ENCODE data around the gene SSR1. TPM values are rescaled to one million over a fixed set of nuclear protein-coding genes. Genes with fewer than 3 reads are reported as not detected.

The SSR1 gene
- total RNA-seq, 1 donor from 2014 or later = 96.6 TPM

- no peaks in the 10 kb centered on the region for H3K9me3 Mint-ChIP-seq
- no peak overlapping the region for H2AFZ ChIP-seq (replicated peaks)
Observed at GRCh38 chr6:7230327-7230691, 82.7 kb downstream of the SSR1 start.

DNA sequence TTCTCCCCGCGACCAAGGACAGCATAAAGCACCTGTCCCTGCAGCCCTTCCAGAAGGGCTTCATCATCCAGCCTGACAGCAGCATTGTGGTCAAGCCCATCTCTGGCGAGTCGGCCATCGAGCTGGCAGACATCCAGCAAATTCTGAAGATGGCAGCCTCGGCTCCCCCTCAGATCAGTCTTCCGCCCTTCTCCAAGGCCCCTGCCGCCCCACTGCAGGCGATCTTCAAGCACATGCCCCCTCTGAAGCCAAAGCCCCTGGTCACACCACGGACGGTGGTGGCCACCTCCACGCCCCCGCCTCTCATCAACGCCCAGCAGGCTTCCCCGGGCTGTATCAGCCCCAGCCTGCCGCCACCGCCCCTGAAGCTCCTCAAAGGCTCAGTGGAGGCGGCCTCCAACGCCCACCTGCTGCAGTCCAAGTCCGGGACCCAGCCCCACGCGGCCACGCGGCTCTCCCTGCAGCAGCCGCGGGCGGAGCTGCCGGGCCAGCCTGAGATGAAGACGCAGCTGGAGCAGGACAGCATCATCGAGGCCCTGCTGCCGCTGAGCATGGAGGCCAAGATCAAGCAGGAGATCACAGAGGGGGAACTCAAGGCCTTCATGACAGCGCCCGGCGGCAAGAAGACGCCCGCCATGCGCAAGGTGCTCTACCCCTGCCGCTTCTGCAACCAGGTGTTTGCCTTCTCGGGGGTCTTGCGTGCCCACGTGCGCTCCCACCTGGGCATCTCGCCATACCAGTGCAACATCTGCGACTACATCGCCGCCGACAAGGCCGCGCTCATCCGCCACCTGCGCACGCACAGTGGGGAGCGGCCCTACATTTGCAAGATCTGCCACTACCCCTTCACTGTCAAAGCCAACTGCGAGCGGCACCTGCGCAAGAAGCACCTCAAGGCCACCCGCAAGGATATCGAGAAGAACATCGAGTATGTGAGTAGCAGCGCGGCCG is 83.3 kb downstream of the SSR1 start:
- Histone ChIP-seq H3K4me2 (no peak overlapping the region), H4K20me1 (ENCODE audit: low read depth) (no peaks in the 10 kb centered on the region), H3K27me3 (no peaks in the 10 kb centered on the region), H3K27ac (no peak overlapping the region), H3K9me3 (ENCODE audit: low read depth) (no peaks in the 10 kb centered on the region), H2AFZ (replicated peaks) (no peak overlapping the region), H3K4me3 (no peak overlapping the region), H3K36me3 (no peaks in the 10 kb centered on the region), H3K9ac (no peak overlapping the region), H3K4me1 (peaks cover 3% of the 10 kb centered on the region), H3F3A (ENCODE audit: low read depth) (no peaks in the 10 kb centered on the region), H3K79me2 (ENCODE audit: low read depth) (no peaks in the 10 kb centered on the region)
- Mint-ChIP-seq H3K4me3 (no peak overlapping the region), H3K36me3 (peaks cover 36% of the 10 kb centered on the region), H3K27me3 (ENCODE audit: insufficient read depth, low read depth) (no peaks in the 10 kb centered on the region), H3K27ac (peak overlapping the region; percentile 85), H3K4me1 (peaks cover 2% of the 10 kb centered on the region), H3K9me3 (no peaks in the 10 kb centered on the region)
- no peak for DNase-seq (ENCODE audit: low spot score)
- no peak for TF ChIP-seq EZH2phosphoT487 (IDR thresholded peaks at IDR 0.05)
- TF ChIP-seq CTCF (IDR thresholded peaks at IDR 0.05) = no peak
- TF ChIP-seq EZH2 (IDR thresholded peaks at IDR 0.05) = no peak

More at GRCh38 chr6:7230327-7230691, 82.7 kb downstream of the SSR1 start:
- Histone ChIP-seq H3K27ac (no peak overlapping the region), H3K36me3 (no peaks in the 10 kb centered on the region), H3K4me2 (no peak overlapping the region), H3K4me1 (no peaks in the 10 kb centered on the region), H3K79me2 (ENCODE audit: low read depth) (no peaks in the 10 kb centered on the region), H4K20me1 (ENCODE audit: low read depth) (no peaks in the 10 kb centered on the region), H3F3A (ENCODE audit: low read depth) (no peaks in the 10 kb centered on the region), H3K27me3 (no peaks in the 10 kb centered on the region), H3K9me3 (ENCODE audit: low read depth) (no peaks in the 10 kb centered on the region), H3K4me3 (no peak overlapping the region), H3K9ac (no peak overlapping the region)
- Mint-ChIP-seq H3K27me3 (ENCODE audit: insufficient read depth, low read depth) (no peaks in the 10 kb centered on the region), H3K36me3 (peaks cover 35% of the 10 kb centered on the region), H3K4me1 (no peaks in the 10 kb centered on the region), H3K27ac (no peak overlapping the region), H3K4me3 (no peak overlapping the region)
- DNase-seq (ENCODE audit: low spot score) = no peak
- TF ChIP-seq CTCF (IDR thresholded peaks at IDR 0.05) (no peak), EZH2phosphoT487 (IDR thresholded peaks at IDR 0.05) (no peak), EZH2 (IDR thresholded peaks at IDR 0.05) (no peak)

DNA sequence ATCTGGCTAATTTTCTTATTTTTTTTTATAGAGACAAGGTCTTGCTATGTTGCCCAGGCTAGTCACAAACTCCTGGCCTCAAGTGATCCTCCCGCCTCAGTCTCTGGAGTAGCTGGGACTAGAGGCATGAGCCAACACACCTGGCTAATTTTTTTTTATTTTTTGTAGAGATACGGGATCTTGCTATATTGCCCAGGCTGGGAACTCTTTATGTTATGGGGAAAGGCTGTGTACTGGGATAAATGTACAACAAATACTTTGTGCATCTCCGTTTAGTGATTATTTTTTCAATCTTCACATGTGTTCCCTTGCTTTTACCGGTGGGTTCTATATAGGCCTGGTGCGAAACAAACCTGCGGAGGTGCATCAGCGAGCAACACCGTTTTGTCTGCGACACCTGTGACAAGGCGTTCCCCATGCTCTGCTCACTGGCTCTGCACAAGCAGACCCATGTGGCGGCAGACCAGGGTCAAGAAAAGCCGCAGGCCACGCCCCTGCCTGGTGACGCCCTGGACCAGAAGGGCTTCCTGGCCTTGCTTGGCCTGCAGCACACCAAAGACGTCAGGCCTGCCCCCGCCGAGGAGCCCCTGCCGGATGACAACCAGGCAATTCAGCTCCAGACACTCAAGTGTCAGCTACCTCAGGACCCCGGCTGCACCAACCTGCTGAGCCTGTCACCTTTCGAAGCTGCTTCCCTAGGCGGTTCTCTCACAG is 84.2 kb downstream of the SSR1 start:
- Mint-ChIP-seq H3K27ac (peak overlapping the region; percentile 85), H3K4me3 (no peak overlapping the region), H3K4me1 (peaks cover 4% of the 10 kb centered on the region), H3K27me3 (ENCODE audit: insufficient read depth, low read depth) (no peaks in the 10 kb centered on the region), H3K9me3 (no peaks in the 10 kb centered on the region), H3K36me3 (peaks cover 33% of the 10 kb centered on the region)
- H2AFZ ChIP-seq (replicated peaks) = no peak overlapping the region
- H3K36me3 ChIP-seq = no peaks in the 10 kb centered on the region
- H3K9ac ChIP-seq = no peak overlapping the region
- DNase-seq (ENCODE audit: low spot score) = no peak
- H3K27ac ChIP-seq = no peak overlapping the region
- H3K4me2 ChIP-seq = no peak overlapping the region
- no peaks in the 10 kb centered on the region for H3K27me3 ChIP-seq
- H3F3A ChIP-seq (ENCODE audit: low read depth) = no peaks in the 10 kb centered on the region
- no peaks in the 10 kb centered on the region for H3K9me3 ChIP-seq (ENCODE audit: low read depth)
- peaks cover 4% of the 10 kb centered on the region for H3K4me1 ChIP-seq
- H3K79me2 ChIP-seq (ENCODE audit: low read depth) = no peaks in the 10 kb centered on the region
- H3K4me3 ChIP-seq = no peak overlapping the region
- no peaks in the 10 kb centered on the region for H4K20me1 ChIP-seq (ENCODE audit: low read depth)
- TF ChIP-seq EZH2 (IDR thresholded peaks at IDR 0.05) (no peak), EZH2phosphoT487 (IDR thresholded peaks at IDR 0.05) (no peak), CTCF (IDR thresholded peaks at IDR 0.05) (no peak)
